ENCODE data around the gene ARL8B.

ARL8B gene

DNA sequence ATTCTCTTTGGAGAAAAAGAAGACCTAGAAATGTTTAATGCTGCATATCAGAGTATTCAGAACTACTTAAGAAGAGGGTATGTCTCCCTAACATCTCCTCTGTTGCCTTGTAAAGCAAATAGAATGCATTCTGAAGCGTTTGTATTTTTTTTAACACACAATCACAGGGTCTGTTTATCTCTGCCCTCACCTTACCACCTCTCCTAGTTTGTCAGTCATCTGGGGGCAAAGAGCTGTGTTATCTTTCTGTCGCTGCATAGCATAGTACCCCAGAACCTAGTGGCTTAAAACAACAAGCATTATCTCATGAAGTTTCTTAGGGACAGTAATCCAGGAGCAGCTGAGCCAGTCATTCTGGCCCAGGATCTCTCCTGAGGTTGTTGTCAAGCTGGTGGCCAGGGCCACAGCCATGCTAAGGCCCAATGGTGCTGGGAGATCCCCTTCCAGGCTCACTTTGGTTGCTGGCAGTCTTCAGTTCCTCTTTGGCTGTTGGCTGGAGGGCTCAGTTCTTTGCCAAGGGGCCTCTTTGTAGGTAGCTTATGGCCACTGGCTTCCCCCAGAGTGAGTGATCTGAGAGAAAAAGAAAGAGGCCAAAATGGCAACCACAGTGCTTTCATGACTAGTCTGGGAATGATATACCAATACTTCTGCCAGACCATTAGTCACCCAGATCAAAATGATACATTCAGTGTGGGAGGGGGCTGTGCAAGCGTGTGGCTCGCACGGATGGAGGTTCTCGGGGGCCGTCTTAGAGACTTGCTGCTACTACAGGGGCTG lies 83.3 kb downstream of the ARL8B start:
- DNase-seq (ENCODE audit: low read depth in 3 of 3), result peak in 1 of 3 experiments; percentile 52

DNA sequence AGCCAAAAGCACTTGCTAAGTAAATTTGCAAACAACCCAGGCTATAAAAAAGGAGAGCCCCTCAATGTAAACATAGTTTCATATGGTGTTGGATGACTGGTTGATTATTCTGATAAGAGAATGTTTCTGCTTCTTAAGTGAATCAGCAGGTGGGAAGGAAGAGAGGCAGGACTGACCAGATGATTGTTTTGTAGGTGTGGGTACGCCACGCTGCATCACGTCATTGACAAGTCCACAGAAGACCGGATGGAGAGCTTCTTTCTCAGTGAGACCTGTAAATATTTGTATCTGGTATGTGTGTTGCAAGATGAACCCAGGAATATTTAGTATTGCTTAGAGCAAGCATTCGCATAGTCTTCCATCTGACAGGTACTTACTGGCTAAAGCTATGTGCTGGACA lies 88.8 kb downstream of the ARL8B start:
- no peak for DNase-seq (ENCODE audit: low read depth in 3 of 3)

DNA sequence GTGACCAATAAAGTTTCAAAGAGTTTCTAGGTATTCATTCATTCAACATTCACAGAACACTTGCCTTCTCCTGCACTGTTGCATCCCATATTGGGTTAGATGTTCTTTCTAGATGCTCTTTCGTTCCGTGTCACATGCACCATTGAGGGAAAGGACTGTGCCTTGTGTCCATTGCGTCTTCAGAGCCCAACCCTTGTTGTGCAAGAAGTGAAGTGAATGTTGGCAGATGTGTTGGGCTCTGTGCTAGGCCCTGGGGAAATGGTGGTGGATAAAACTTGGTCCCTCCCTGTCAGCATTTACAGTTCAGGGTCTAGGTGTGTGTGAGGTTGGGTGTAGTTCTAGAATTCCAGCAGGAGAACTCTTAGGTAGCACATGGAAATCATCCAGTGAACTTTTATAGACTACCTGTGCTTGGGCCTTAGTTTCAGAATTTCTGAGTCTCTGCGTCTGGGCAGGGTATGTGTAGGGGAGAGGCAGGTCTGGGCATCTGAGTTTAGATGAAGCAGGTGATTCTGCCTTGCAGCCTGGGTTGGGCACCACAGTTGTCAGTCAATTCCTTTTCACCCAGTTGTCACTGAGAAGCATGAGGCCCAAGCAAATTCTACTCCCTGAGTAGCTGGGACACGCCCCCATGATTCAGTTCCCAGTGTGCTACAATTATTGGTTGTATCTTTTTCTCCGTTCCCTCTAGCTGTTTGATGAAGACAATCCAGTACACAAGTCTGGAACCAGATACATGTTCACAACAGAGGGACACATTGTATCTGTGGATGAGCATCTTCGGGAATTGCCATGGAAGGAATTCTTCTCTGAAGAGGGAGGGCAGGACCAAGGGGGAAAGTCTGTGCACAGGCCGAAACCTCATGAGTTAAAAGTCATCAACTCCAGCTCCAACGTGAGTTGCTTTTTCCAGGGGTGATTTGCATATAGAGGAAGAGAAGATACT lies 90.8 kb downstream of the ARL8B start:
- DNase-seq (ENCODE audit: low read depth in 3 of 3), result no peak

DNA sequence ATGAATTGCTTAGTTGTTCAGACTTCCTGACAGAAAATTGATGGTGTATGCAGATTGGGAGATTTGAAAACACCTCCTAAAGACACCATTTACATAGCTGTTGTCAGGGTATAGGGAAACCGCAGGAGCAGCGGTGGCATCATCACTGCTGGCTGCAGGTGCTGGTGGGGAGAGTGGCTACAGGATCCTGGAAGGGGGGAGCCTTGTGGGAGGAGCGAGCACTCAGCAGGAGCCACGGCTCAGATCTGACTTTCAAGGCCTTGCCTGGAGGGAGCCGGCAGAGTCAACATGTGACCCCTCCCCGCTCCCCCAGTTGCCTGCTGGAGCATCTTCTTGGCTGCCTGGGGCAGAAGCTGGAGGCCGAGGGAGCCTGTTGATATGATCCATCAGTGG lies 91.5 kb downstream of the ARL8B start:
- no peak for DNase-seq (ENCODE audit: low read depth in 3 of 3)

DNA sequence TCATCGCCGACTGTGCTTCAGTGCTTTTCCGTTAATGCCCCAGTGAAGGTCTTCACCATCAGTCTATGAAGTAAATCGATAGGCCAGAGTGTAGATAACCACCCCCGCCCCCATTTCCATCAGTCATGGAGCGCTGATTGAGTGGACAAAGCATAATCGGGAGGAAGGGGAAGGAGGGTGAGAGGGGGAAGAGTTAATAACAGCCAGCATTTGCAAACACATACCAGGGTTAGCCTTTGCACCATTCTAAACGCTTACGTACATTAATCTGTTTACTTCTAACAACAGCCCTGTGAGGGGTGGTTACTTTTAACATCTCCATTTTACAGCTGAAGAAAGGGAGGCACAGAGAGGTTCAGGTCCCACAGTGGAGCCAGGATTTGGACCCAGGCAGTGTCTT lies 92.3 kb downstream of the ARL8B start:
- DNase-seq (ENCODE audit: low read depth in 3 of 3), result no peak

DNA sequence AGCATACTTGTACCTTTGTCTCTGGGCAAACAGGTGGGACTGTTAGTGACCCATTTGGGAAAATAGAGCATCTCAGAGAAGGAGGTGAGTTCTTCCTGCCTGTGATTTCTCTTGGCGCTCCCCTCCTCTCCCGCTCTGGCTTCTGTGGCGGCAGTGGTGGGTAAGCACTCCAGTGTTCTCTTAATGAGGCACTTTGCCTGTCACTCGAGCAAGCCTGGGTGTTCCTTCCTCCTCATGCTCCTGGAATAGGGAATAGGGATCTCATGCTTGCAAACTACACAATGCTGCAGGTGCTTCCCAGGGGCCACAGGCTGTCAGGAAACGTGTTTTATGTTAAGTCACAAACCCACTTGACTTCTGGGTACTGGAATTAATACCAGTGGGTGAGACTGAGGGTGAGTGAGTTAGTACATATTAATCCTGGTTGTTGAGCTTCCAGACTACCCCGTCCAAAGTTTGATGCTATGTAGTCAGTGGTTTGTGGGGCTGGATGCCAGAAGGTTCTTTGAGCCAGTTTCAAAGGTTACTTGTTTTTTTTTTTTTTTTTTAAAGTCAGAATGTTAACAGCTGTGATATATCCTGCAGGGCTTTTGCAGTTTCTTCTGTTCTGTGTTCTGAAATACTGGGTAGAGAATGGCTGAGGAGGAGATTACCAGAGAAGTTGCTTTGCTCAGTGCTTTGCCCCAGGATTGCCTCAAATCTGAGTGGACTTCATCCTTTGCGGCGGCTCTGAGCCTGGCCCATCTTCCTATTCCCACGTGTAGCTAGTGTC lies 95.9 kb downstream of the ARL8B start:
- no peak for DNase-seq (ENCODE audit: low read depth in 3 of 3)

DNA sequence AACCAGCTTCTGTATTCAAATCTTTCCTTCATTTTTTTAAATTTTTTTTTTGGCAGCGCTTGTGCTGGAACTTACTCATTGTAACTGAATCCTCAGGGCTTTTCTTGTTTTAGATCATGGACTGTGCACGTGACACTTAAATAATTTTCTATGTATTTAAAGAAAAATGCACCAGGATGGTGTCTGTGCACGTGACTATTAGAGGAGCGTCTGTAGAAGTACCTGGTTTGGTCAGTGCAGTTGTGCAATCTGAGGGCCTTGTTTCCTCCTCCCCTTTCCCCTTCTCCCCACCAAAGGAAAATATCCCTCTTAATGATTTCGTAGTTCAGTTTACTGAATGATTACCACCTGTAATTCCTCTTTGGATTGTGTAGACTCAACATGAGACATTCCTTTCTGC lies 96.7 kb downstream of the ARL8B start:
- no peak for DNase-seq (ENCODE audit: low read depth in 3 of 3)

DNA sequence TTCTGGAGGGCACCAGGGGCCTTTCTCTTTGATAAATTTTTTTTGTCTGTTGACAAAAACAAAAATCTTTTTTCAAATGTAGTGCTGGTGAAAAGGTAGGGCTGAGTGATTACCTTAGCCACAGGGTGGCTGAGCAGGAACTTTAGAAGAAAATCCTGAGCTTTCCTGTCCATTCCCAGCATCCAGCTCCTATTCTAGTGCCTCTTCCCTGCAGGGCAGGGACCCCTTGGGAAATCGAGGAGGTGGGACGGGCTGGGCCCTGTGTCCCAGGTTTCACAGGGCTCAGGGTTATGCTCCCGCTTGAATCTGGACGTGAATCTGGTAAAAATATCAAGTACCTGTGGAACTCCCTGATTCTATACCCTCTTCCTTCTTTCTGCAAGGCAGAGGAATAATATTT lies 97.1 kb downstream of the ARL8B start:
- DNase-seq (ENCODE audit: low read depth in 3 of 3), result no peak

DNA sequence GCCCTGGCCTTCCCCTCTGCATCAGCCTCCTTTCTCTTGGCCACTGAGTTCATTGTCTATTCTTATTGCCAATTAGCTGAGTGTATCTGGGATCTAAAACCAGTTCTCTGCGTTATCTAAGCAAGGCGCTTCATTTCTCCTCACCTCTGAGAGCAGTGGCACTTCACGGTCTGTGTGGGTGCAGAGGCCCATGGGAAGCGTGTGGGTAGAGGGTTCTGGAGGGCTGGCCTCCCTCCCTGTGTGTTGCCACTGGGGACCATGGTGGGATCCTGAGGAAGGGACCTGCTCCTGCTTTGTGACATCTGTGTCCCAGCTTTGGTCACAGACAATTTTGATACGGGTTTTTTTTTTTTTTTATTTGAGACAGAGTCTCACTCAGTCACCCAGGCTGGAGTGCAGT lies 98.1 kb downstream of the ARL8B start:
- DNase-seq (ENCODE audit: low read depth in 3 of 3), result no peak

DNA sequence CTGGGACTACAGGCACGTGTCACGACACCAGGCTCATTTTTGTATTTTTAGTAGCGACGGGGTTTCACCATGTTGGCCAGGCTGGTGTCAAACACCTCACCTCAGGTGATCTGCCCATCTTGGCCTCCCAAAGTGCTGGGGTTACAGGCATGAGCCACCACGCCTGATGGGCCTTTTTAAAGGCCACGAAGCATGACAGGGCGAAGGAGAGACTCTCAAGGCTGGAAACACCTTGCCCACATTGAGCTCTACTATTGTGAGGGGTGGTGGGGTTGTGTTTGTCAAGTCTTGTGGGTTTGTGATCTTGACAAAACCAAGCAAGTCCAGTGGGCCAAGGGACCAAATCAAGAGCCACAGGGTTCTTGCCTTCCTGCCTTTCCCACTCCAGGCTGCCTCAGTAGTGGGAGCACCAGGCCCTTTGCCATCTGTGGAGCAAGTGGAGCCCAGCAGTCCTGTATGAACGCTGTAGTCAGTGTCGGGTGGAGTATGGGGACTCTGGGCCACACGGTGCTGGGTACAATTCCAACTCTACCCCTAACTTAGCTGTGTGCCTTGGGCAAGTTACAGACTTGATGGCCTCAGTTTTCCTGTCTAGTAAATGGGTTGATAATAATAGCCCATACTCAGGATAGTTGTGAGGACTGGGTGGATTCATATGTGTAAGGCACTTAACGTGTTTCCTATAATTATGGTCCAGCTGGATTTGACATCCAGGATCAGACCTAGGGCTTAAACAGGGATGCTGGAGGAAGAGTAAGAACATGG lies 98.8 kb downstream of the ARL8B start:
- no peak for DNase-seq (ENCODE audit: low read depth in 3 of 3)

DNA sequence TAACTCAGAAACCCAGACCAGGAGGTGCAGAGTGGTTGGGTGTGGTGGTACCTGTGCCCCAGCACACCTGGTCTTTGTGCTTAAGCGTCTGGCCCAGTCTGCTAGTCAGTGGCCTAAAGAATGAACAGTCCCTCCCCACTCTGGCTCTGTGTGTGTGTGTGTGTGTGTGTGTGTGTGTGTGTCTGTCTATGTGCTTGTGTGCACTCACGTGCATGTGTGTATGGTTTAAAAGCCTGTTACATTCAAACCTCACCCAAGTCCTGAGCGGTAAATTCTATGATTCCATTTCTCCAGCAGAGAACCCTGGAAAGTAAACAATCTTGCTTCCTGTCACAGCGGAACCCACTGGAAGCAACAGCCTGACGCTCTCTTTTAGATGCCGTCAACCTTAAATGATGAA lies 99.6 kb downstream of the ARL8B start:
- no peak for DNase-seq (ENCODE audit: low read depth in 3 of 3)

DNA sequence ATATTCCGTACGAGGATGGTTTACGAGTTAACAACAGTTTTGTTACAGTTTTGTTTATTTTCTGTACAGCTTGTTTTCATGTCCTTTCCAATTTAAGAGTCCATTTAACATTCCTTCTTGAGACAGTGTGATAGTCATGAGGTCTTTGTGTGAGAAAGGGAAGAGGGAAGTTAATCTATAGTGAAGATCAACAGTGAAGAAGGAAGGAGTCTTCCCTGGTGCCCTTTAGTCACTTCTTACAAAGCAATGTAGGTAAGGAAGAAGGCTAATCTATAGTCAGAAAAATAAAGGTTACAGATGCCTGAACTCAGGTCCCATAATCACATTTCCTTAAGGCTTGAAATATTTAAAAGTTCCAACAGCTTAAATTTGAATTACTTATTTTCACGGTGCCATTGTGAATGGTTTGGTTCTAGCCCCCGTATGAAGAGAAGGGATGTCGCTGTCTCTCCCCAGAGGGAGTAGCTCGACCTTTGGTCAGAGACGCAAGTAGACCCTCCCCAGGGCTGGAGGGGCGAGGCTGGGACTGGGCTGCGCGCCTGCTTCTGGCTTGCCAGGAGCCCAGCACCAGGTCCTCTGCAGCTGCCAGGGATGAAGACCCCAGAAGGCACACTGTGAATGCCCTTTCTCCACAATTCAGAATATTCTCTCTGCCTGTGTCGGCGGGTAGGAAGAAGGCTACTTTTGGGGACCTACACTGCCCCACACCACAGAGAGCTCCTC lies 100.4 kb downstream of the ARL8B start:
- no peak for DNase-seq (ENCODE audit: low read depth in 3 of 3)

DNA sequence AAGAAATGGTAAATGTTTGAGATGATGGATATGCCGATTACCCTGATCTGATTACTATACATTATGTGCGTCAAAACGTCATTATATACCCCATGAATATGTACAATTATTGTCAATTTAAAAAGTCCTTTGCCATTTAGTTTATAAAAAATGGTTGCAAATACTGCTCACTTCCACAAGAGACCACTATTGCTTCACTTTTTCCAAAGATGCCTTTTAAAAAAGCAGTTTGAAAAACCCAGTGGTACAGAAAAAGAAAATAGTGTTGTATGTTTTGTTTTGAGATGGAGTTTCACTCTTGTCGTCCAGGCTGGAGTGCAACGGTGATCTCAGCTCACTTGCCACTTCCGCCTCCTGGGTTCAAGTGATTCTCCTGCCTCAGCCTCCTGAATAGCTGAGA lies 104.7 kb downstream of the ARL8B start:
- no peak for DNase-seq (ENCODE audit: low read depth in 3 of 3)

DNA sequence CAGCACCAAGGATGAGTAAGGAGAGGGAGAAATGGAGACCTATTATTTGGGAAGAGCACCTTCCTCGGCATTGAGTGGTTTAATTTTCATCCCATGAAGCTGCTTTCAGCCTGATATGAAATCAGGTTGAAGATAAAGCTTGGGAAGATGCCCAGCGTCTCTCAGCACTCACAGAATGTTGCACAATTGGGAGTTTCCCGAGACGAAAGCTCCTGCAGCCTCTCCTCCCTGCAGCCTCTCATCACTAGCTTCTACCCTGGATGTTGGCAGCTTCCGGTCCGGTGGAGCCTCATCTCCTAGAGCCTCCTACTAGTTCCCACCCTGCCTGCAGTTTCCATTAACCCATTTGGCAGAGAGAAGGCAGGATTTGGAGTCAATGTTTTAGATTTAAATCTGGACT lies 105.7 kb downstream of the ARL8B start:
- DNase-seq (ENCODE audit: low read depth in 3 of 3), result no peak

DNA sequence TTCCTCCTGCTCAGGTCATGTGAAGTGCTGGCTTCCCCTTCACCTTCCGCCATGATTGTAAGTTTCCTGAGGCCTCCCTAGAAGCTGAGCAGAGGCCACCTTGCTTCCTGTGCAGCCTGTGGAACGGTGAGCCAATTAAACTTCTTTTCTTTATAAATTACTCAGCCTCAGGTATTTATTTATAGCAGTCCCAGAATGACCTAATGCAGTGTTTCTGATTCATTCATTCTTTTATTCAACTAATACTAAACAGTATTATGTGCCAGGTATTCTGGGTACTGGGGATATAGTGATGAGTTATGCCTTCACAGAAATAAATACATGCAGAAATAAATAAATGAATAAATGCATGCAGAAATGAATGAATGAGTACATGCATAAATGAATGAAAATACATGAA lies 107.3 kb downstream of the ARL8B start:
- no peak for DNase-seq (ENCODE audit: low read depth in 3 of 3)

Measured in stimulated activated CD4-positive, alpha-beta T cell treated with anti-CD3 and anti-CD28 coated beads, TNF-alpha, amount 100 ng/mL, for 24 hours (primary cell).